GM12878 (cell line): ENCODE measurements around the gene BMP8B.

Experiments used
- BRCA1 ChIP-seq: IDR thresholded peaks from 2 replicates; pipeline ENCODE4 v1.6.1; 2011; ENCODE audit warnings: low read depth, low read length, improper control_type of control experiment
- CEBPB ChIP-seq, 2 experiments: fragments of 150-350 bp in 1 of 2; IDR thresholded peaks; 2 replicates each; pipeline ENCODE4 v1.6.1; 2012 to 2014; ENCODE audit warnings: low read depth in 2 of 2, low read length in 2 of 2, borderline replicate concordance in 1 of 2, inconsistent platforms in 1 of 2
- CREM ChIP-seq: IDR thresholded peaks from 2 replicates; pipeline ENCODE4 v1.6.1; 2014; ENCODE audit warnings: antibody characterized with exemption, low read depth
- GABPA ChIP-seq: IDR thresholded peaks from 2 replicates; pipeline ENCODE4 v1.6.1; 2014; ENCODE audit warnings: antibody characterized with exemption, low read depth, mild to moderate bottlenecking, inconsistent platforms
- KLF5 ChIP-seq: fragments of 450-650 bp; IDR thresholded peaks from 2 replicates; pipeline ENCODE4 v1.6.1; 2014; ENCODE audit warnings: mild to moderate bottlenecking; ENCODE audit not compliant: partially characterized antibody
- MTA3 ChIP-seq: IDR thresholded peaks from 2 replicates; pipeline ENCODE4 v1.6.1; 2012; ENCODE audit warnings: low read length, inconsistent platforms, borderline replicate concordance
- POLR2AphosphoS5 ChIP-seq: IDR thresholded peaks from 2 replicates; pipeline ENCODE4 v1.6.1; 2011; ENCODE audit warnings: mild to moderate bottlenecking, low read length, inconsistent platforms
- SIX5 ChIP-seq: IDR thresholded peaks from 2 replicates; pipeline ENCODE4 v1.6.1; 2011; ENCODE audit warnings: mild to moderate bottlenecking, low read depth, low read length, moderate library complexity; ENCODE audit not compliant: severe bottlenecking
- SMC3 ChIP-seq: IDR thresholded peaks from 2 replicates; pipeline ENCODE4 v1.6.1; 2011; ENCODE audit warnings: low read length, improper control_type of control experiment, borderline replicate concordance
- TCF3 ChIP-seq: IDR thresholded peaks from 2 replicates; pipeline ENCODE4 v1.6.1; 2012; ENCODE audit warnings: low read depth, mild to moderate bottlenecking, low read length, borderline replicate concordance; ENCODE audit not compliant: insufficient read depth
- ZNF274 ChIP-seq: IDR thresholded peaks from one replicate; pipeline ENCODE4 v1.8.0; 2011; ENCODE audit not compliant: insufficient read length, insufficient read depth
- TF ChIP-seq, protein P1 (sequence below): IDR thresholded peaks from 2 replicates; pipeline ENCODE4 v1.6.1; 2012; ENCODE audit warnings: low read depth, low read length, improper control_type of control experiment
- TF ChIP-seq, protein P2 (sequence below), 3 experiments: IDR thresholded peaks in 2 of 3; conservative IDR thresholded peaks in 1 of 3; 2 replicates each; pipeline ENCODE4 v1.5.1; 2011; ENCODE audit warnings: low read depth in 3 of 3, low read length in 3 of 3, mild to moderate bottlenecking in 3 of 3, control low read depth in 2 of 3, moderate library complexity in 2 of 3, inconsistent platforms in 1 of 3, mixed read lengths in 1 of 3; ENCODE audit not compliant: control insufficient read depth in 2 of 3, insufficient read depth in 1 of 3; ENCODE audit errors: extremely low read depth in 1 of 3
- TF ChIP-seq, protein P3 (sequence below): fragments of 450-650 bp; IDR thresholded peaks from 2 replicates; pipeline ENCODE4 v1.6.1; 2017; ENCODE audit warnings: mild to moderate bottlenecking

DNA sequence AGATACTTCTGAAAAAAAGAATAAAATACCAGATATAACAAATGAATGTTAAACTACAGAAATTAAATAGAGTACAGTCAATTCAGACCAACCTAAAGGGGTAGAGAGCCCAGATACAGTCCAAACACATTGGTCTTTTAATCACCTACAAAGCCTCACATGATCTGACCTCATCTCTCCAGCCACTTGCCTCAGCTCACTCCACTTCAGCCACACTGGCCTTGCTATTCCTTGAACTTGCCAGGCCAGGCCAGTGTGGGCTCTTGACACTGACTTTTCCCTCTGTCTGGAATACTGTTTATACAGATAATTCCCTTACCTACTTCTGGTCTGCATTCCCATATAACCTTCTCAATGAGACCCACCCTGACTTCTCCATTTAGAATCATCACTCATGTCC, 67.0 kb downstream of the BMP8B start:
- TF ChIP-seq SIX5 (no peak), MTA3 (no peak), TCF3 (no peak), ZNF274 (no peak), KLF5 (no peak), GABPA (no peak), SMC3 (no peak), BRCA1 (no peak), CREM (no peak), CEBPB (IDR thresholded peaks at IDR 0.05; ENCODE audit: borderline replicate concordance in 1 of 2, low read depth in 2 of 2, low read length in 2 of 2) (no peak), POLR2AphosphoS5 (no peak)
- TF ChIP-seq, protein P1, sequence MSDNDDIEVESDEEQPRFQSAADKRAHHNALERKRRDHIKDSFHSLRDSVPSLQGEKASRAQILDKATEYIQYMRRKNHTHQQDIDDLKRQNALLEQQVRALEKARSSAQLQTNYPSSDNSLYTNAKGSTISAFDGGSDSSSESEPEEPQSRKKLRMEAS, result no peak
- TF ChIP-seq, protein P2, sequence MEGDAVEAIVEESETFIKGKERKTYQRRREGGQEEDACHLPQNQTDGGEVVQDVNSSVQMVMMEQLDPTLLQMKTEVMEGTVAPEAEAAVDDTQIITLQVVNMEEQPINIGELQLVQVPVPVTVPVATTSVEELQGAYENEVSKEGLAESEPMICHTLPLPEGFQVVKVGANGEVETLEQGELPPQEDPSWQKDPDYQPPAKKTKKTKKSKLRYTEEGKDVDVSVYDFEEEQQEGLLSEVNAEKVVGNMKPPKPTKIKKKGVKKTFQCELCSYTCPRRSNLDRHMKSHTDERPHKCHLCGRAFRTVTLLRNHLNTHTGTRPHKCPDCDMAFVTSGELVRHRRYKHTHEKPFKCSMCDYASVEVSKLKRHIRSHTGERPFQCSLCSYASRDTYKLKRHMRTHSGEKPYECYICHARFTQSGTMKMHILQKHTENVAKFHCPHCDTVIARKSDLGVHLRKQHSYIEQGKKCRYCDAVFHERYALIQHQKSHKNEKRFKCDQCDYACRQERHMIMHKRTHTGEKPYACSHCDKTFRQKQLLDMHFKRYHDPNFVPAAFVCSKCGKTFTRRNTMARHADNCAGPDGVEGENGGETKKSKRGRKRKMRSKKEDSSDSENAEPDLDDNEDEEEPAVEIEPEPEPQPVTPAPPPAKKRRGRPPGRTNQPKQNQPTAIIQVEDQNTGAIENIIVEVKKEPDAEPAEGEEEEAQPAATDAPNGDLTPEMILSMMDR (IDR thresholded peaks at IDR 0.05 in 2 of 3, conservative IDR thresholded peaks at IDR 0.05 in 1 of 3; ENCODE audit: control insufficient read depth in 2 of 3, extremely low read depth in 1 of 3, insufficient read depth in 1 of 3, low read depth in 3 of 3, low read length in 3 of 3), result no peak
- TF ChIP-seq, protein P3, sequence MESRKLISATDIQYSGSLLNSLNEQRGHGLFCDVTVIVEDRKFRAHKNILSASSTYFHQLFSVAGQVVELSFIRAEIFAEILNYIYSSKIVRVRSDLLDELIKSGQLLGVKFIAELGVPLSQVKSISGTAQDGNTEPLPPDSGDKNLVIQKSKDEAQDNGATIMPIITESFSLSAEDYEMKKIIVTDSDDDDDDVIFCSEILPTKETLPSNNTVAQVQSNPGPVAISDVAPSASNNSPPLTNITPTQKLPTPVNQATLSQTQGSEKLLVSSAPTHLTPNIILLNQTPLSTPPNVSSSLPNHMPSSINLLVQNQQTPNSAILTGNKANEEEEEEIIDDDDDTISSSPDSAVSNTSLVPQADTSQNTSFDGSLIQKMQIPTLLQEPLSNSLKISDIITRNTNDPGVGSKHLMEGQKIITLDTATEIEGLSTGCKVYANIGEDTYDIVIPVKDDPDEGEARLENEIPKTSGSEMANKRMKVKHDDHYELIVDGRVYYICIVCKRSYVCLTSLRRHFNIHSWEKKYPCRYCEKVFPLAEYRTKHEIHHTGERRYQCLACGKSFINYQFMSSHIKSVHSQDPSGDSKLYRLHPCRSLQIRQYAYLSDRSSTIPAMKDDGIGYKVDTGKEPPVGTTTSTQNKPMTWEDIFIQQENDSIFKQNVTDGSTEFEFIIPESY, result no peak
